NB4 (cell line): ENCODE data around the gene OR8D2.

Experiments
- DNase-seq: peaks from one replicate; pipeline ENCODE4 v3.0.0; 2010; ENCODE audit warnings: low read depth
- H3K4me3 ChIP-seq: one replicate; pipeline ENCODE4 v1.5.1; 2011; ENCODE audit warnings: mild to moderate bottlenecking, low read depth, low read length, moderate library complexity
- CTCF ChIP-seq: IDR thresholded peaks from one replicate; pipeline ENCODE4 v1.5.1; 2012; ENCODE audit warnings: low read depth, low read length
- MAX ChIP-seq: IDR thresholded peaks from 2 replicates; pipeline ENCODE4 v1.6.1; 2011; ENCODE audit warnings: low read depth, low read length
- MYC ChIP-seq: IDR thresholded peaks from 2 replicates; pipeline ENCODE4 v1.6.1; 2011; ENCODE audit warnings: low read depth, low read length
- POLR2A ChIP-seq: IDR thresholded peaks from 2 replicates; pipeline ENCODE4 v1.6.1; 2011; ENCODE audit warnings: mild to moderate bottlenecking; ENCODE audit not compliant: insufficient read length; ENCODE audit errors: extremely low read depth

Gene OR8D2

GRCh38 chr11:124302347-124303125 is 17.5 kb downstream of the OR8D2 start:
- no peak for TF ChIP-seq POLR2A
- TF ChIP-seq MYC = no peak
- no peak for TF ChIP-seq MAX
- TF ChIP-seq CTCF = no peak
- no peak for DNase-seq
- H3K4me3 ChIP-seq = no peak overlapping the region

GRCh38 chr11:124301548-124301947 is 18.4 kb downstream of the OR8D2 start:
- TF ChIP-seq MYC (no peak), POLR2A (no peak), MAX (no peak), CTCF (no peak)
- no peak overlapping the region for H3K4me3 ChIP-seq
- peak; percentile 51 for DNase-seq

GRCh38 chr11:124297921-124298320 is 22.1 kb downstream of the OR8D2 start:
- no peak overlapping the region for H3K4me3 ChIP-seq
- DNase-seq = no peak

GRCh38 chr11:124296016-124296415 is 24.0 kb downstream of the OR8D2 start:
- no peak for DNase-seq
- TF ChIP-seq MAX = no peak
- TF ChIP-seq POLR2A = no peak
- no peak for TF ChIP-seq CTCF
- TF ChIP-seq MYC = no peak

More at GRCh38 chr11:124297921-124298320, 22.1 kb downstream of the OR8D2 start:
- no peak for TF ChIP-seq MAX
- no peak for TF ChIP-seq CTCF
- no peak for TF ChIP-seq POLR2A
- no peak for TF ChIP-seq MYC

GRCh38 chr11:124294687-124295086 is 25.3 kb downstream of the OR8D2 start:
- peak; percentile 16 for DNase-seq
- H3K4me3 ChIP-seq = no peak overlapping the region
- TF ChIP-seq POLR2A = no peak
- TF ChIP-seq CTCF = no peak
- no peak for TF ChIP-seq MAX
- TF ChIP-seq MYC = no peak

More at GRCh38 chr11:124296016-124296415, 24.0 kb downstream of the OR8D2 start:
- no peak overlapping the region for H3K4me3 ChIP-seq
